ENCODE measurements around the gene BEST1. TPM values are rescaled to one million over a fixed set of nuclear protein-coding genes. Genes with fewer than 3 reads are reported as not detected.

BEST1 gene
- total and polyA plus RNA-seq, 2 of the 13 experiments (the other 11 are each of a cell fraction or from before 2014, with no cell fraction given), result 0.09 to 0.65 TPM

GRCh38 chr11:61964058-61964665 is 14.0 kb downstream of the BEST1 start (continued):
- TF ChIP-seq CENPBD1 (CRISPR knock-in tag; IDR thresholded peaks at IDR 0.05; ENCODE audit: borderline replicate concordance, low read depth) (no peak), POLR2A (IDR thresholded peaks at IDR 0.05; ENCODE audit: insufficient read depth in 1 of 2, low read depth in 2 of 2, low read length in 2 of 2) (peak; percentile 69 to 78), ZNF136 (CRISPR knock-in tag; IDR thresholded peaks at IDR 0.05; ENCODE audit: low read depth) (no peak), SUZ12 (IDR thresholded peaks at IDR 0.05; ENCODE audit: low read depth, low read length) (no peak), SOX13 (IDR thresholded peaks at IDR 0.05) (0 out of 2 replicates have a peak, but pooled peaks have one; percentile 2), SOX13 (CRISPR knock-in tag; conservative IDR thresholded peaks at IDR 0.05 in 1 of 2, IDR thresholded peaks at IDR 0.05 in 1 of 2) (no peak; a peak in 1 of 4 replicates), KLF11 (CRISPR knock-in tag; IDR thresholded peaks at IDR 0.05) (no peak), AGO2 (optimal IDR thresholded peaks at IDR 0.05; ENCODE audit: low read depth, low read length) (peak; percentile 14), GRHL1 (CRISPR knock-in tag; conservative IDR thresholded peaks at IDR 0.05) (no peak), MBNL3 (CRISPR knock-in tag; conservative IDR thresholded peaks at IDR 0.05) (no peak), ZNF260 (CRISPR knock-in tag; IDR thresholded peaks at IDR 0.05; ENCODE audit: borderline replicate concordance, low read depth) (no peak), GATAD1 (CRISPR knock-in tag; IDR thresholded peaks at IDR 0.05) (no peak), THAP8 (CRISPR knock-in tag; IDR thresholded peaks at IDR 0.05; ENCODE audit: borderline replicate concordance) (no peak), RFX1 (IDR thresholded peaks at IDR 0.05) (no peak), ZNF777 (CRISPR knock-in tag; IDR thresholded peaks at IDR 0.05) (no peak), DZIP1 (CRISPR knock-in tag; IDR thresholded peaks at IDR 0.05) (no peak), TCF7 (IDR thresholded peaks at IDR 0.05; ENCODE audit: low read depth) (no peak), ZNF768 (CRISPR knock-in tag; IDR thresholded peaks at IDR 0.05) (no peak), NR2F6 (IDR thresholded peaks at IDR 0.05) (no peak), NR2F6 (CRISPR knock-in tag; IDR thresholded peaks at IDR 0.05) (no peak)
- TF ChIP-seq, protein P1, sequence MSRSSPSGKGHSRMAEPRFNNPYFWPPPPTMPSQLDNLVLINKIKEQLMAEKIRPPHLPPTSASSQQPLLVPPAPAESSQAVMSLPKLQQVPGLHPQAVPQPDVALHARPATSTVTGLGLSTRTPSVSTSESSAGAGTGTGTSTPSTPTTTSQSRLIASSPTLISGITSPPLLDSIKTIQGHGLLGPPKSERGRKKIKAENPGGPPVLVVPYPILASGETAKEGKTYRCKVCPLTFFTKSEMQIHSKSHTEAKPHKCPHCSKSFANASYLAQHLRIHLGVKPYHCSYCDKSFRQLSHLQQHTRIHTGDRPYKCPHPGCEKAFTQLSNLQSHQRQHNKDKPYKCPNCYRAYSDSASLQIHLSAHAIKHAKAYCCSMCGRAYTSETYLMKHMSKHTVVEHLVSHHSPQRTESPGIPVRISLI (CRISPR knock-in tag; IDR thresholded peaks at IDR 0.05; ENCODE audit: borderline replicate concordance), result peak; percentile 0
- TF ChIP-seq, protein P2, sequence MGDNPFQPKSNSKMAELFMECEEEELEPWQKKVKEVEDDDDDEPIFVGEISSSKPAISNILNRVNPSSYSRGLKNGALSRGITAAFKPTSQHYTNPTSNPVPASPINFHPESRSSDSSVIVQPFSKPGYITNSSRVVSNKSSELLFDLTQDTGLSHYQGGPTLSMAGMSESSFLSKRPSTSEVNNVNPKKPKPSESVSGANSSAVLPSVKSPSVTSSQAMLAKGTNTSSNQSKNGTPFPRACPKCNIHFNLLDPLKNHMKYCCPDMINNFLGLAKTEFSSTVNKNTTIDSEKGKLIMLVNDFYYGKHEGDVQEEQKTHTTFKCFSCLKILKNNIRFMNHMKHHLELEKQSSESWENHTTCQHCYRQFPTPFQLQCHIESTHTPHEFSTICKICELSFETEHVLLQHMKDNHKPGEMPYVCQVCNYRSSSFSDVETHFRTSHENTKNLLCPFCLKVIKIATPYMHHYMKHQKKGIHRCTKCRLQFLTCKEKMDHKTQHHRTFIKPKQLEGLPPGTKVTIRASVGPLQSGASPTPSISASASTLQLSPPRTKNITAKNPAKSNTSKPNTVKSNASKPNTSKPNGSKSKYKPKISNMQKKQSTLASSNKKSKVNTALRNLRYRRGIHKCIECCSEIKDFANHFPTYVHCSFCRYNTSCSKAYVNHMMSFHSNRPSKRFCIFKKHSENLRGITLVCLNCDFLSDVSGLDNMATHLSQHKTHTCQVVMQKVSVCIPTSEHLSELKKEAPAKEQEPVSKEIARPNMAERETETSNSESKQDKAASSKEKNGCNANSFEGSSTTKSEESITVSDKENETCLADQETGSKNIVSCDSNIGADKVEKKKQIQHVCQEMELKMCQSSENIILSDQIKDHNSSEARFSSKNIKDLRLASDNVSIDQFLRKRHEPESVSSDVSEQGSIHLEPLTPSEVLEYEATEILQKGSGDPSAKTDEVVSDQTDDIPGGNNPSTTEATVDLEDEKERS (CRISPR knock-in tag; IDR thresholded peaks at IDR 0.05), result 0 out of 2 replicates have a peak, but pooled peaks have one; percentile 21
